HG02759 (cell line): ENCODE data around the gene PLAC8L1.

Experiments
- ATAC-seq: cut with Tn5 transposase; IDR thresholded peaks from one replicate; pipeline ENCODE4 v1.9.1; 2021; ENCODE audit warnings: mild to moderate bottlenecking, moderate library complexity; ENCODE audit not compliant: unreplicated experiment

The PLAC8L1 gene

GRCh38 chr5:146047396-146047795, 58.0 kb downstream of the PLAC8L1 start:
- no peak for ATAC-seq

GRCh38 chr5:146043722-146044121, 61.7 kb downstream of the PLAC8L1 start:
- no peak for ATAC-seq

DNA sequence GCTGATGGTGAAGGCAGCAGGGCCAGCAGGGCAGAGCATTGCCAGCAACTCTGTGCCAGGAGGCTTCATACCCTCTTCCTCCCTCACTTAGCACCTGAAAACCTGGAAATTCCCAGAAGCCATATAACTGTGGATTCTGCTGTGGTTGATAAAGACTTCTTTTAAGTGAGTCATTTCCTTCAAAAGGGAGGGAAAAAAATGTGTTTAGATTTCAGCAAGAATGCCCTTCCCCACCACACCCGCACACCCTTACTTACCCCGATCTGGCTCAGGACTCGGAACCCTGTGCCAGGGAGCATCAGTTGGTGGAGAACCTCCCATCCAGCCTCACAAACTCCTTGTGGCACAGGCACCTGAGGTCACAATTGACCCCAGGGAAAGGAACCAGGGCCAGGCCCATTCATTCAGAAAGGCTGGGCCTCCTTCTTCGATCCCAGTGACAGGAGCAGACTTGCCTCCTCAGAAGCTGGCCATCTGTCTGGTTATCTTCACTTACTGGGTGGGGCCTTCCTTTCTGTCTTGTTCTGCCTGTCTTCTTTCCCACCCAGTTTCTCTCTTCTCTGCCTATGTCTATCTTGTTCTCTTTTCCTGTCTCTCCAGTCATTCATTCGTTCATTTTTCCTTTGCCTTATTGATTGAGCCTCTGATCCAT, 62.6 kb downstream of the PLAC8L1 start:
- no peak for ATAC-seq

DNA sequence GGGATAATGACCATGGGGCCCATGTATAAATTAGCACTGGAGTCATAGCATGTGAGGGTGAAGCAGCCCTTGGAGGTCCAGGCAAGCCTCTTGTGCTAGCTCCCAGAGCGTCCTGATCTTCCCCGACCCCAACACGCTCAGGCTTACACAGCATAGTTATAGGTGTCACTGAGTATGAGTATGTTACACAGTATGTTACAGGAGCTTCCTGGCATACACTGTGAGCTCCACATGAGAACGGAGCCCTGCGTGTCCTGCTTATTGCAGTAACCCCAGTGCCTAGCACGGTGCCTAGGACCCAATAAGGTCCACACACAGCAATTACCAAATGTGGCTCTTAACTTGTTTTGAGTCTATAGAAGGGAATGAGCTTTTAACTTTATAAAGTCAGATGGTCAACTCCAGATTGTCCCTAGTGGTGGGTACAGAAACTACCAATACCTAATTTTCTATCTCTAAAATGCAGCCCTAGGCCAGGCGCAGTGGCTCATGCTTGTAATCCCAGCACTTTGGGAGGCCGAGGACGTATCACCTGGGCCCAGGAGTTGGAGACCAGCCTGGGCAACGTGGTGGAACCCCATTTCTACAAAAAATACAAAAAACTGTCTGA, 64.1 kb downstream of the PLAC8L1 start:
- ATAC-seq, result peak; percentile 81

GRCh38 chr5:146040527-146040926, 64.8 kb downstream of the PLAC8L1 start:
- ATAC-seq, result no peak

- ATAC-seq, result no peak
Measured at GRCh38 chr5:146039420-146039819, 66.0 kb downstream of the PLAC8L1 start.

DNA sequence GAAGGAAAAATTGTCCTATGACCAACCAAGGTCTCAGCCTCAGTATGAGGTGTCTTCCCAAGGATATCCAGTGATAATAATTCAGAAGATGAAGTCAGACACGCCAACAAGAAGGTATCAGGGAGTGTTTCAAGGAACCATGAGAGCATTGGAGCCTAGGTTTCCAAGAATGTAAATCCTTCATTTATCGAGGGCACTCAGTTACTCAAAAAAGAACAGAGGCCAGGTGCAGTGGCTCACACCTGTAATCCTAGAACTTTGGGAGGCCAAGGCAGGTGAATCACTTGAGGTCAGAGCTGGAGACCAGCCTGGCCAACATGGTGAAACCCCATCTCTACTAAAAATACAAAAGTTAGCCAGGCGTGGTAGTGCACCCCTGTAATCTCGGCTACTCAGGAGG, 70.8 kb downstream of the PLAC8L1 start:
- no peak for ATAC-seq
